Esophagus squamous epithelium (tissue), 5 donors: ENCODE measurements around the gene GALNT4. TPM values are rescaled to one million over a fixed set of nuclear protein-coding genes. Genes with fewer than 3 reads are reported as not detected.

Source experiments
- DNase-seq: peaks from one replicate; lab custom pipeline; 2025; lab: John Stamatoyannopoulos, UW
- H3K27ac ChIP-seq, 4 donors: fragments of 200-600 bp; sonication (generic); one replicate each; pipeline ENCODE4 v1.5.1; 2016 to 2019; ENCODE audit warnings: mild to moderate bottlenecking in 1 of 4
- H3K27me3 ChIP-seq, 4 donors: fragments of 200-600 bp; sonication (generic); 1 replicate in 3 of 4; 2 replicates in 1 of 4; pipeline versions ENCODE4 v1.5.1 to v1.6.0; 2017 to 2021; ENCODE audit warnings: antibody characterized with exemption in 1 of 4
- H3K36me3 ChIP-seq, 3 donors: fragments of 200-600 bp; sonication (generic); one replicate each; pipeline ENCODE4 v1.5.1; 2016 to 2019
- H3K4me1 ChIP-seq, 3 donors: fragments of 200-600 bp; sonication (generic); one replicate each; pipeline ENCODE4 v1.5.1; 2017 to 2019
- H3K4me3 ChIP-seq, 4 donors: fragments of 200-600 bp; sonication (generic); 1 replicate in 3 of 4; 2 replicates in 1 of 4; pipeline ENCODE4 v1.5.1; 2016 to 2019; ENCODE audit warnings: mild to moderate bottlenecking in 2 of 4, moderate library complexity in 1 of 4
- H3K9me3 ChIP-seq, 3 donors: fragments of 200-600 bp; sonication (generic); one replicate each; pipeline ENCODE4 v1.5.1; 2016 to 2019
- POLR2A ChIP-seq, 4 donors: fragments of 450-650 bp; IDR thresholded peaks; one replicate each; pipeline ENCODE4 v1.6.1; 2017; ENCODE audit warnings: antibody characterized with exemption in 4 of 4, mild to moderate bottlenecking in 4 of 4, moderate library complexity in 3 of 4
- WGBS, 2 donors: methylation state at CpG; one replicate each; pipeline ENCODE4 v1.1.5; 2018; 5-methylcytosine and 5-hydroxymethylcytosine counted together
- intact Hi-C: fragments of 100-400 bp; cut with DNase I; formaldehyde crosslinking; loops from one replicate; pipeline ENCODE4 v1.15.0; 2022
- total RNA-seq, 4 donors: library from RNA; depleted of rRNA; stranded (reverse); fragments of >200 nt; gene quantifications; one replicate each; pipeline ENCODE4 v1.1.0, GENCODE V29; 2016
- TF ChIP-seq, protein P1 (sequence below), 6 experiments: fragments of 450-650 bp in 4 of 6; fragments of 200-600 bp in 2 of 6; sonication (generic) in 2 of 6; IDR thresholded peaks; one replicate each; pipeline ENCODE4 v1.5.1; 2016 to 2019; ENCODE audit warnings: antibody characterized with exemption in 6 of 6, mild to moderate bottlenecking in 4 of 6, moderate library complexity in 4 of 6
- donor health status: DM: yes; HTN: yes; CAD: no.

The GALNT4 gene
- total RNA-seq, 4 donors from 2014 or later: 3.9 to 6.8 (median 5.4) TPM

DNA sequence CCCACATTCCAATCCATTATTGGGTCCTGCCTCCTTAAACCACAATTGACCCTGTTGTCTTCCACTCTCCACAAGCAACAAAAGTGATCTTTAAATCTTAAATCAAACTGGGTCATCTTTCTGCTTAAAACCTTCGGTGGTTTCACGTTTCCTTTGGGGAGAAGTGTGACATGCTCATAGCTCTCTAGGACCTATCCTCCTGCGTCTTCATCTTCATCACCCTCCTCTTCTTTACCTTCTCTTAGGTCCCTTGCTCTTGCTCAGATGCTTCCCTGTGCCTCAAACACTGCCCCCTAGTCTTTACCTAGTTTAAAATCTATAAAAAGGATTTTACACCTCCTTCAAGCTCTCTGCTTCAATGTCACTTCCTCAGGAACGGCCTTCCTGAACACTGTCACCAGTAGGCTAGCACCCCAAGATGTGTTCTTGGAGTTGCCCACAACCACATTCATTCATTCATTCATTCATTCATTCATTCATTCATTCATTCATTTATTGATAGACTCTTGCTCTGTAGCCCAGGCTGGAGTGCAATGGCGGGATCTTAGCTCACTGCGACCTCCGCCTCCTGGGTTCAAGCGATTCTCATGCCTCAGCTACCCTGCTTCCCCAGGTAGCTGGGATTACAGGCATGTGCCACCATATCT is 46.8 kb downstream of the GALNT4 start:
- no peak overlapping the region for H3K4me3 ChIP-seq
- H3K4me1 ChIP-seq: peaks cover 0 to 6% (median 3%) of the 10 kb centered on the region in 3 donors
- no peaks in the 10 kb centered on the region for H3K9me3 ChIP-seq
- DNase-seq: no peak
- 85 to 90% methylated on average over 8 of the region's 8 CpGs for WGBS, 2 donors
- H3K27ac ChIP-seq: no peak overlapping the region
- no peaks in the 10 kb centered on the region for H3K36me3 ChIP-seq
- TF ChIP-seq, protein P1, sequence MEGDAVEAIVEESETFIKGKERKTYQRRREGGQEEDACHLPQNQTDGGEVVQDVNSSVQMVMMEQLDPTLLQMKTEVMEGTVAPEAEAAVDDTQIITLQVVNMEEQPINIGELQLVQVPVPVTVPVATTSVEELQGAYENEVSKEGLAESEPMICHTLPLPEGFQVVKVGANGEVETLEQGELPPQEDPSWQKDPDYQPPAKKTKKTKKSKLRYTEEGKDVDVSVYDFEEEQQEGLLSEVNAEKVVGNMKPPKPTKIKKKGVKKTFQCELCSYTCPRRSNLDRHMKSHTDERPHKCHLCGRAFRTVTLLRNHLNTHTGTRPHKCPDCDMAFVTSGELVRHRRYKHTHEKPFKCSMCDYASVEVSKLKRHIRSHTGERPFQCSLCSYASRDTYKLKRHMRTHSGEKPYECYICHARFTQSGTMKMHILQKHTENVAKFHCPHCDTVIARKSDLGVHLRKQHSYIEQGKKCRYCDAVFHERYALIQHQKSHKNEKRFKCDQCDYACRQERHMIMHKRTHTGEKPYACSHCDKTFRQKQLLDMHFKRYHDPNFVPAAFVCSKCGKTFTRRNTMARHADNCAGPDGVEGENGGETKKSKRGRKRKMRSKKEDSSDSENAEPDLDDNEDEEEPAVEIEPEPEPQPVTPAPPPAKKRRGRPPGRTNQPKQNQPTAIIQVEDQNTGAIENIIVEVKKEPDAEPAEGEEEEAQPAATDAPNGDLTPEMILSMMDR (IDR thresholded peaks at IDR 0.05): no peak
- intact Hi-C loops: no loop called here
- no peaks in the 10 kb centered on the region for H3K27me3 ChIP-seq

DNA sequence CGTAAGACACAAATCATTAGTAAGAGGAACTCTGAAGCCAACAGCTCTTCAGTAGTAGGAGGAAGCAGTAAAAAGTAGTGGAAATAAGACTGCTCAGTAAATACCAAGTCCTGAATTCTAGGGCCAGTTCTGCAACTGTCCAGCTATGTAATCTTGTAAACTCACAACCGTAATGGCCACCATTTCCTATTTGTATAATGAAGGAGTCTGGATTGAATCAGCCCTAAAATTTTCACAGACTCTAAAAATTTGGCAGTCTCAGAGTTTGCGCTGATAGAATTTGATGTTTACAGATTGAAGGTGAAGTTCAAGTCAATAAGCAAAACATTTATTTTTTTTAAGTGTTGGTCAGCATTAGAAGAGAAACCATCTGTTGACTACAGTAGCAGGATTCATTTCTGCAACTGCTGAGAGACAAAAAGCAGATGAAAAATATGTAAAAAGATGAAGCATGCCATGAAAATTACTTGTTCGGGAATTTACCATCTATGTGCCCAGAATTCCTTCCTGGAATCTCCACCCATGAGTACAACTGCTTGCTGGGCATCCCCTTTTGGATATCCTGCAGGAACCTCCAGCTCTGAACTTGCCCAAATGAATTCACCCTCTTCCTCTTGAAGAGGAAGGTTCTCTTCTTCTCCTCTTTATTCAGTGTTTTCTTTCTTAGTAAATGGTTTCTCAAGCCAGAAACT is 47.5 kb downstream of the GALNT4 start:
- intact Hi-C loops: no loop called here
- Histone ChIP-seq H3K27ac (no peak overlapping the region), H3K4me1 (peaks cover 0 to 8% (median 3%) of the 10 kb centered on the region in 3 donors), H3K4me3 (no peak overlapping the region), H3K27me3 (no peaks in the 10 kb centered on the region), H3K36me3 (no peaks in the 10 kb centered on the region), H3K9me3 (no peaks in the 10 kb centered on the region)
- WGBS, 2 donors: 76 to 88% methylated on average over 4 of the region's 4 CpGs
- DNase-seq: no peak
- no peak for TF ChIP-seq POLR2A (IDR thresholded peaks at IDR 0.05)
- TF ChIP-seq, protein P1 (IDR thresholded peaks at IDR 0.05): no peak

- H3K27ac ChIP-seq: no peak overlapping the region
- WGBS, 2 donors: 87 to 92% methylated on average over 3 of the region's 3 CpGs
- TF ChIP-seq POLR2A (IDR thresholded peaks at IDR 0.05): no peak
- TF ChIP-seq, protein P1 (IDR thresholded peaks at IDR 0.05): no peak
- DNase-seq: no peak
- intact Hi-C loops: no loop called here
- H3K9me3 ChIP-seq: no peaks in the 10 kb centered on the region
- H3K4me3 ChIP-seq: no peak overlapping the region
- H3K4me1 ChIP-seq: peaks cover 0 to 8% (median 3%) of the 10 kb centered on the region in 3 donors
- H3K27me3 ChIP-seq: no peaks in the 10 kb centered on the region
- no peaks in the 10 kb centered on the region for H3K36me3 ChIP-seq
These were observed 48.4 kb downstream of the GALNT4 start for GRCh38 chr12:89476232-89476631.

GRCh38 chr12:89475203-89475990 is 49.2 kb downstream of the GALNT4 start:
- Histone ChIP-seq H3K27ac (no peak overlapping the region), H3K9me3 (no peaks in the 10 kb centered on the region), H3K4me3 (no peak overlapping the region), H3K27me3 (no peaks in the 10 kb centered on the region), H3K36me3 (no peaks in the 10 kb centered on the region), H3K4me1 (peaks cover 0 to 8% (median 3%) of the 10 kb centered on the region in 3 donors)
- WGBS, 2 donors: 69 to 71% methylated on average over 5 to 6 of the region's 6 CpGs
- no peak for DNase-seq
- intact Hi-C loops: no loop called here
- TF ChIP-seq, protein P1 (IDR thresholded peaks at IDR 0.05): no peak
- TF ChIP-seq POLR2A (IDR thresholded peaks at IDR 0.05): no peak
